AG04450 (cell line): ENCODE data around the gene TNIK. TPM values are rescaled to one million over a fixed set of nuclear protein-coding genes. Genes with fewer than 3 reads are reported as not detected.
"Not testable (repeated sequence)": the region's sequence is repeated elsewhere in the genome, so short reads cannot be mapped to it uniquely, and the experiment has no call there.

Source experiments
- CTCF ChIA-PET: fragments of 300-600, 350-600 bp; formaldehyde crosslinking; extraction: SDS; loops from one replicate; lab custom pipeline; 2022; ENCODE audit warnings: antibody characterized with exemption, inconsistent platforms; lab: Charles Lee
- POLR2A ChIA-PET: fragments of 350-600 bp; formaldehyde crosslinking; extraction: SDS; loops from one replicate; lab custom pipeline; 2021; ENCODE audit warnings: antibody characterized with exemption, inconsistent platforms; lab: Yijun Ruan, JAX
- DNase-seq: peaks from one replicate; pipeline ENCODE4 v3.0.0-alpha.2; 2011; ENCODE audit warnings: low read depth, low spot score
- H3K27ac ChIP-seq: one replicate; pipeline ENCODE4 v1.5.1; 2012; ENCODE audit warnings: low read depth, low read length, control low read depth
- H3K27me3 ChIP-seq: one replicate; pipeline ENCODE4 v1.6.0; 2012; ENCODE audit warnings: low read length; ENCODE audit not compliant: control insufficient read depth, insufficient read depth
- H3K4me3 ChIP-seq: 2 replicates; pipeline ENCODE4 v1.5.1; 2011; ENCODE audit warnings: mild to moderate bottlenecking, low read depth, low read length, control low read depth
- H3K9me3 ChIP-seq: 2 replicates; pipeline ENCODE4 v1.5.1; 2012; ENCODE audit warnings: low read length; ENCODE audit not compliant: control insufficient read depth, insufficient read depth
- polyA plus RNA-seq: library from polyadenylated mRNA; depleted of rRNA; stranded (reverse); fragments of >200 nt; gene quantifications from 2 replicates; pipeline ENCODE4 v1.2.3, GENCODE V29; 2011
- TF ChIP-seq, protein P1 (sequence below): IDR thresholded peaks from 2 replicates; pipeline ENCODE4 v1.5.1; 2011; ENCODE audit warnings: low read depth, low read length, control low read depth, inconsistent platforms

TNIK gene
- polyA plus RNA-seq, 1 experiment = 9.0 TPM

DNA sequence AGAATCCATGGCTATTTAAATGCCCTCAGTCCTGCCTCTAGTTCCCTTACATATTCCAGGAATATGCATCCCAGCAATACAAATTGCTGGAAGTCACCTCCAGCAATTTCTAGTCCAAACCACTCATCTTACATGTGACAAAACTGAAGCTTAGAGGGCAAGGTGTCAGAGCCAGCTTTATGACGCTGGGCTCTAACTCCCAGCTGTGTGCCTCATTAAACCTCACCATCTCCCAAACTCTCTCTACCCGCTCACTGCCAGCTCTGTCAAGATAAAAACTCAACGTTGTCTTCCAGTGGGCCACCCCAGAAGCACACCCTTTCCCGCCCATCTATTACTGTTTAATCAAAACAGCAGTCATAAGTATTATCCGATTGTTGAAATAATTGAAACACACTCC, 7.9 kb downstream of the TNIK start:
- H3K27me3 ChIP-seq = no peaks in the 10 kb centered on the region
- ChIA-PET POLR2A (no interaction called here), CTCF (no interaction called here)
- H3K27ac ChIP-seq = no peak overlapping the region
- no peaks in the 10 kb centered on the region for H3K9me3 ChIP-seq
- H3K4me3 ChIP-seq = no peak overlapping the region
- no peak for DNase-seq
- TF ChIP-seq, protein P1, sequence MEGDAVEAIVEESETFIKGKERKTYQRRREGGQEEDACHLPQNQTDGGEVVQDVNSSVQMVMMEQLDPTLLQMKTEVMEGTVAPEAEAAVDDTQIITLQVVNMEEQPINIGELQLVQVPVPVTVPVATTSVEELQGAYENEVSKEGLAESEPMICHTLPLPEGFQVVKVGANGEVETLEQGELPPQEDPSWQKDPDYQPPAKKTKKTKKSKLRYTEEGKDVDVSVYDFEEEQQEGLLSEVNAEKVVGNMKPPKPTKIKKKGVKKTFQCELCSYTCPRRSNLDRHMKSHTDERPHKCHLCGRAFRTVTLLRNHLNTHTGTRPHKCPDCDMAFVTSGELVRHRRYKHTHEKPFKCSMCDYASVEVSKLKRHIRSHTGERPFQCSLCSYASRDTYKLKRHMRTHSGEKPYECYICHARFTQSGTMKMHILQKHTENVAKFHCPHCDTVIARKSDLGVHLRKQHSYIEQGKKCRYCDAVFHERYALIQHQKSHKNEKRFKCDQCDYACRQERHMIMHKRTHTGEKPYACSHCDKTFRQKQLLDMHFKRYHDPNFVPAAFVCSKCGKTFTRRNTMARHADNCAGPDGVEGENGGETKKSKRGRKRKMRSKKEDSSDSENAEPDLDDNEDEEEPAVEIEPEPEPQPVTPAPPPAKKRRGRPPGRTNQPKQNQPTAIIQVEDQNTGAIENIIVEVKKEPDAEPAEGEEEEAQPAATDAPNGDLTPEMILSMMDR = no peak

DNA sequence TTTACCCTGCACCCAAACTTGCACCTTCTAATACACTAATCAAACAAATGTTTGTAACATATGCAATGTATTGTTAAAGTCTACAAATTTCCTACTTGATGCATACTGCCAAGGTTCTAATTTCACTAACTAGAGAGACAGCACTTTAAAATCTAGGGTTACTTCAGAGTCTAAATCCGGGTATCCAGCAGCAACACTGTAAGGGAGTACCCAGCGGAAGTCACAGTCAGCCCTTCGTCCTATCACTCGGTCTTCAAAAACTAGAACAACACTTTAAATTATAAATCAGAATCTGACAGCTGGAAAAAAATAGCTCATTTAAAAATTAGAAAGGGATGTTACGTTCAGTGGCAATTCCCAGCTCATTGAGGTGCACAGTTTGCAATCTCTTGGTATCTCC, 8.3 kb downstream of the TNIK start:
- H3K27ac ChIP-seq = no peak overlapping the region
- TF ChIP-seq, protein P1 = no peak
- no peak overlapping the region for H3K4me3 ChIP-seq
- ChIA-PET POLR2A (no interaction called here), CTCF (interaction anchor here (0.6 kb wide), 1 partner anchor 10 kb away, joined by 3 read pairs; no protein-coding TSS in a partner anchor)
- DNase-seq = no peak
- no peaks in the 10 kb centered on the region for H3K27me3 ChIP-seq
- H3K9me3 ChIP-seq = no peaks in the 10 kb centered on the region

DNA sequence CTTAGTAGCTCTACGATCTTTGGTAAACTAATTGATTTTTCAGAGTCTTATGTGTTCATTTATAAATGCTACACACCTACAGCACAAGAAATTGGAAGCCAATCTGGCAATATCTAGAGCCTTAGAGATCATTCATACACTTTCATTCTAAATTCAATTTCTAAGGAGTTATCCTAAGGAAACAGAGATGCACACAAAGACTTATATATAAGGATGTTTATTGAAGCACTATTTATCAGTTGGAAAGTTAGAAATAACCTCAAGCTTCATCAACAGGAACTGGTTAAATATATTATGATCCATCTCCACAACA, 12.7 kb downstream of the TNIK start:
- H3K4me3 ChIP-seq, DNase-seq, H3K27ac ChIP-seq, H3K9me3 ChIP-seq, POLR2A ChIA-PET, H3K27me3 ChIP-seq: not testable (repeated sequence)
- CTCF ChIA-PET = interaction anchor here (0.6 kb wide), 2 partner anchors 46 to 122 kb away, joined by 3 read pairs; no protein-coding TSS in a partner anchor

DNA sequence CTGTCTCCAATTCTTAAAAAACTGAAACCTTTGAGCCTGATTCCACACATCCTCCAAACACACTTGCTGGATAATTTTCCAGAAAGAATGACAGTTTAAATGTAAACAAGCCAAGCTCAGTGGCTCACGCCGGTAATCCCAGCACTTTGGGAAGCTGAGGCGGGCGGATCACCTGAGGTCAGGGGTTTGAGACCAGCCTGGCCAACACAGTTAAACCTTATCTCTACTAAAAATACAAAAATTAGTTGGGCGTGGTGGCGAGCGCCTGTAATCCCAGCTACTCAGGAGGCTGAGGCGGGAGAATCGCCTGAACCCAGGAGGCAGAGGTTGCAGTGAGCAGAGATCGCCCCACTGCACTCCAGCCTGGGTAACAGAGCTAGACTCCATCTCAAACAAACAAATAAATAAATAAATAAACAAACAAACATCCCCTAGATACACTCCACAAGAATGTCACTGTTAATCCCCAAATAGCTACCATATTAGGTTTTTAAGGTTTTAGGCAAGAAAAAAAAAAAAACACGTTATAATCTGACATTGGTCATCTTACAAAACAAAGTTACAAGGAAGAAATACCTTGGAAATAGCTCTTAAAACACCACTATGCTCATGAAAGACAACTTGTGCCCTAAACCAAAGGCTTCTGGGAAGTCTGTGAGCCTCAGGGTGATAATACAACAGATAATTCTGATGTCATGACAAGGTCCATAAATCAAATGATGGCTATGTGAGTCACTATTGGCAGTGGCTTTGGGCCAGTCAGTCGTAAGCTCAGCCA, 13.2 kb downstream of the TNIK start:
- CTCF ChIA-PET = interaction anchor here (0.6 kb wide), 4 partner anchors 45 to 326 kb away, joined by 3 read pairs; no protein-coding TSS in a partner anchor
- H3K27ac ChIP-seq = no peak overlapping the region
- no peaks in the 10 kb centered on the region for H3K9me3 ChIP-seq
- TF ChIP-seq, protein P1 = no peak
- POLR2A ChIA-PET = interaction anchor here (0.7 kb wide), 1 partner anchor 142 kb away, joined by 6 read pairs; no protein-coding TSS in a partner anchor
- no peak overlapping the region for H3K4me3 ChIP-seq
- no peaks in the 10 kb centered on the region for H3K27me3 ChIP-seq
- peak; percentile 20 for DNase-seq

DNA sequence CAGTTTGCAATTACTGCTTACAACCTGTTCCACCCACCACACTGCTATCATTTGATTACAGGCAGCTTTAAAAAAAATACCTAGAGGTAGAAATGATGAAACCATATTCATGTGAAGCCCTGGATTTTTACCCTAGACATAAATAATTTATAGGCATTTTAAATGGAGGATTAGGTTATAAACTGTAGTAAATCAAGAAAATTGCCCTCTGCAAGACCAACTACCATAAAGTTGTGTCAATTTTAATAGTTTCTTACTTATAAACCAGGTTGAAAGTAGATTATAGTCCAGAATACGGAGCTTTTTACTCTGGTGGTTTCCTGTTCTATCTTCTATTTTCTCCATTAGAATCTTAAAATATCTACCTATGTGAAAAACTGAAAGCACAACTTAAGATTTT, 13.9 kb downstream of the TNIK start:
- H3K27me3 ChIP-seq = no peaks in the 10 kb centered on the region

More for the DNA sequence above, 13.9 kb downstream of the TNIK start:
- no peak for DNase-seq
- CTCF ChIA-PET = no interaction called here
- Histone ChIP-seq H3K27ac (no peak overlapping the region), H3K9me3 (no peaks in the 10 kb centered on the region), H3K4me3 (no peak overlapping the region)
- POLR2A ChIA-PET = interaction anchor here (0.7 kb wide), 1 partner anchor 143 kb away, joined by 6 read pairs; no protein-coding TSS in a partner anchor
- TF ChIP-seq, protein P1 = no peak
